GDM1 (cell line): ENCODE data around the gene FTO.
A peak's percentile ranks its signal among the peaks of the same experiment; 100 is the strongest.

ENCODE experiments used
- DNase-seq: peaks from one replicate; lab custom pipeline; 2025; lab: John Stamatoyannopoulos, UW

Gene FTO

GRCh38 chr16:53711390-53711789 is 7.4 kb downstream of the FTO start:
- DNase-seq = no peak

- DNase-seq = no peak
These were observed 8.1 kb downstream of the FTO start for GRCh38 chr16:53712065-53712464.

GRCh38 chr16:53713403-53714204 is 9.6 kb downstream of the FTO start:
- DNase-seq = no peak

GRCh38 chr16:53714205-53715022 is 10.5 kb downstream of the FTO start:
- DNase-seq = no peak

- DNase-seq = no peak
These were observed 11.0 kb downstream of the FTO start for GRCh38 chr16:53715023-53715384.

- no peak for DNase-seq
These were observed 13.6 kb downstream of the FTO start for GRCh38 chr16:53717577-53717976.

- DNase-seq = no peak
These were observed 17.1 kb downstream of the FTO start for GRCh38 chr16:53721017-53721416.

GRCh38 chr16:53726625-53727024 is 22.7 kb downstream of the FTO start:
- DNase-seq = no peak

GRCh38 chr16:53730693-53731092 is 26.7 kb downstream of the FTO start:
- no peak for DNase-seq

GRCh38 chr16:53732296-53732929 is 28.5 kb downstream of the FTO start:
- no peak for DNase-seq

- DNase-seq = no peak
These were observed 31.0 kb downstream of the FTO start for GRCh38 chr16:53734908-53735307.

GRCh38 chr16:53736297-53736696 is 32.3 kb downstream of the FTO start:
- no peak for DNase-seq

- no peak for DNase-seq
These were observed 33.6 kb downstream of the FTO start for GRCh38 chr16:53737552-53737951.

- no peak for DNase-seq
These were observed 36.5 kb downstream of the FTO start for GRCh38 chr16:53740476-53740875.

- DNase-seq = no peak
These were observed 37.1 kb downstream of the FTO start for GRCh38 chr16:53740933-53741531.

- no peak for DNase-seq
These were observed 37.6 kb downstream of the FTO start for GRCh38 chr16:53741546-53741945.

GRCh38 chr16:53743149-53743566 is 39.2 kb downstream of the FTO start:
- peak; percentile 3 for DNase-seq

GRCh38 chr16:53744449-53744848 is 40.5 kb downstream of the FTO start:
- DNase-seq = no peak

- DNase-seq = no peak
These were observed 41.1 kb downstream of the FTO start for GRCh38 chr16:53745086-53745485.

- DNase-seq = no peak
These were observed 41.9 kb downstream of the FTO start for GRCh38 chr16:53745753-53746266.

- DNase-seq = no peak
These were observed 48.6 kb downstream of the FTO start for GRCh38 chr16:53752560-53752959.

GRCh38 chr16:53753431-53753830 is 49.5 kb downstream of the FTO start:
- DNase-seq = no peak
